K562 (cell line): ENCODE data around the gene FXN.

ENCODE experiments used
- MYNN ChIP-seq, 2 experiments: sonication (generic); formaldehyde crosslinking in 1 of 2; IDR thresholded peaks; 2 replicates each; pipeline versions ENCODE4 v1.5.0 to v1.6.1; 2016 to 2020; ENCODE audit warnings: antibody characterized with exemption in 1 of 2, missing genetic modification reagents in 1 of 2
- NCOA1 ChIP-seq: fragments of 450-650 bp; IDR thresholded peaks from 2 replicates; pipeline ENCODE4 v1.6.1; 2016; ENCODE audit warnings: low read depth
- NFIC ChIP-seq: fragments of 450-650 bp; IDR thresholded peaks from 2 replicates; pipeline ENCODE4 v1.6.1; 2017; ENCODE audit warnings: mild to moderate bottlenecking, inconsistent platforms
- POLR2A ChIP-seq: fragments of 450-650 bp; conservative IDR thresholded peaks from 2 replicates; pipeline ENCODE4 v1.6.1; 2016
- SP1 ChIP-seq: sonication (generic); formaldehyde crosslinking; IDR thresholded peaks from 2 replicates; pipeline ENCODE4 v1.8.1; 2022; ENCODE audit warnings: mild to moderate bottlenecking, missing genetic modification reagents
- TCFL5 ChIP-seq: fragments of 250-450 bp; sonication (Bioruptor Pico); conservative IDR thresholded peaks from 2 replicates; pipeline ENCODE4 v1.6.1; 2021; ENCODE audit warnings: mild to moderate bottlenecking, moderate library complexity, matching md5 sums
- ZNF184 ChIP-seq: sonication (generic); formaldehyde crosslinking; IDR thresholded peaks from 2 replicates; pipeline ENCODE4 v1.5.0; 2020; ENCODE audit warnings: missing genetic modification reagents
- TF ChIP-seq, protein P1 (sequence below): sonication (generic); formaldehyde crosslinking; IDR thresholded peaks from 2 replicates; pipeline ENCODE4 v1.9.0; 2022; ENCODE audit warnings: mild to moderate bottlenecking, missing genetic modification reagents
- TF ChIP-seq, protein P2 (sequence below), 2 experiments: fragments of 450-650 bp; formaldehyde crosslinking in 1 of 2; IDR thresholded peaks; 2 replicates each; pipeline versions ENCODE4 v1.4.0 to v1.6.1; 2014 to 2020; ENCODE audit warnings: mild to moderate bottlenecking in 2 of 2, borderline replicate concordance in 1 of 2, low read depth in 1 of 2
- TF ChIP-seq, protein P3 (sequence below), 3 experiments: IDR thresholded peaks in 2 of 3; conservative IDR thresholded peaks in 1 of 3; 2 replicates each; pipeline ENCODE4 v1.5.1; 2011 to 2012; ENCODE audit warnings: low read length in 3 of 3, mild to moderate bottlenecking in 3 of 3, control low read depth in 2 of 3, improper control_type of control experiment in 1 of 3, inconsistent platforms in 1 of 3, low read depth in 1 of 3, mixed read lengths in 1 of 3, moderate library complexity in 1 of 3; ENCODE audit not compliant: insufficient read depth in 2 of 3
- TF ChIP-seq, protein P4 (sequence below): fragments of 250-450 bp; sonication (Bioruptor Pico); IDR thresholded peaks from 2 replicates; pipeline ENCODE4 v1.8.0; 2022; ENCODE audit warnings: moderate library complexity, mild to moderate bottlenecking, inconsistent platforms
- TF ChIP-seq, protein P5 (sequence below): fragments of 450-650 bp; IDR thresholded peaks from one replicate; pipeline ENCODE4 v1.6.1; 2018; ENCODE audit warnings: mild to moderate bottlenecking, moderate library complexity; ENCODE audit not compliant: partially characterized antibody

DNA sequence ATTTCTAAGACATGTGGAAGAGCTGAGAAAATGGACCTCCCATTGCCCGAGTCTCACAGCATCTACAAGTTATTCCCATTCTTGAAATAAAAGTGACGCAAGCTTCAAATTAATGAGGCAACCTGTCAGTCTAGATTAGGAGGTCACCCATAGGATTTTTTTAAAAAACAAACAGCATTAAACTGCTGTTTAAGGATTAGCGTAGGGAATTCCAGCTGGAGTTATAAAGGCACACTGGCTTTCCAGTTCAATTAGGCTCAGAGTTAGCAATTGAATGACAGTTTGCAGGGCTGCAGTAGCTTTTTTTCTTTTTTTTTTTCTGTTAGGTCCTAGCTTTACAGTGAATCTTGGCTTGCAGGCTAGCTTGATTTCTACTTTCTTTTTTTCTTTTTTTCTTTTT, 37.9 kb upstream of the FXN start:
- TF ChIP-seq SP1 (CRISPR knock-in tag) (no peak), TCFL5 (no peak), MYNN (IDR thresholded peaks at IDR 0.05) (no peak), MYNN (CRISPR knock-in tag; IDR thresholded peaks at IDR 0.05) (no peak), POLR2A (no peak), NCOA1 (no peak), ZNF184 (CRISPR knock-in tag) (no peak), NFIC (no peak)
- TF ChIP-seq, protein P1, sequence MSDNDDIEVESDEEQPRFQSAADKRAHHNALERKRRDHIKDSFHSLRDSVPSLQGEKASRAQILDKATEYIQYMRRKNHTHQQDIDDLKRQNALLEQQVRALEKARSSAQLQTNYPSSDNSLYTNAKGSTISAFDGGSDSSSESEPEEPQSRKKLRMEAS (CRISPR knock-in tag), result no peak
- TF ChIP-seq, protein P2, sequence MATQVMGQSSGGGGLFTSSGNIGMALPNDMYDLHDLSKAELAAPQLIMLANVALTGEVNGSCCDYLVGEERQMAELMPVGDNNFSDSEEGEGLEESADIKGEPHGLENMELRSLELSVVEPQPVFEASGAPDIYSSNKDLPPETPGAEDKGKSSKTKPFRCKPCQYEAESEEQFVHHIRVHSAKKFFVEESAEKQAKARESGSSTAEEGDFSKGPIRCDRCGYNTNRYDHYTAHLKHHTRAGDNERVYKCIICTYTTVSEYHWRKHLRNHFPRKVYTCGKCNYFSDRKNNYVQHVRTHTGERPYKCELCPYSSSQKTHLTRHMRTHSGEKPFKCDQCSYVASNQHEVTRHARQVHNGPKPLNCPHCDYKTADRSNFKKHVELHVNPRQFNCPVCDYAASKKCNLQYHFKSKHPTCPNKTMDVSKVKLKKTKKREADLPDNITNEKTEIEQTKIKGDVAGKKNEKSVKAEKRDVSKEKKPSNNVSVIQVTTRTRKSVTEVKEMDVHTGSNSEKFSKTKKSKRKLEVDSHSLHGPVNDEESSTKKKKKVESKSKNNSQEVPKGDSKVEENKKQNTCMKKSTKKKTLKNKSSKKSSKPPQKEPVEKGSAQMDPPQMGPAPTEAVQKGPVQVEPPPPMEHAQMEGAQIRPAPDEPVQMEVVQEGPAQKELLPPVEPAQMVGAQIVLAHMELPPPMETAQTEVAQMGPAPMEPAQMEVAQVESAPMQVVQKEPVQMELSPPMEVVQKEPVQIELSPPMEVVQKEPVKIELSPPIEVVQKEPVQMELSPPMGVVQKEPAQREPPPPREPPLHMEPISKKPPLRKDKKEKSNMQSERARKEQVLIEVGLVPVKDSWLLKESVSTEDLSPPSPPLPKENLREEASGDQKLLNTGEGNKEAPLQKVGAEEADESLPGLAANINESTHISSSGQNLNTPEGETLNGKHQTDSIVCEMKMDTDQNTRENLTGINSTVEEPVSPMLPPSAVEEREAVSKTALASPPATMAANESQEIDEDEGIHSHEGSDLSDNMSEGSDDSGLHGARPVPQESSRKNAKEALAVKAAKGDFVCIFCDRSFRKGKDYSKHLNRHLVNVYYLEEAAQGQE (IDR thresholded peaks at IDR 0.05; ENCODE audit: borderline replicate concordance), result no peak
- TF ChIP-seq, protein P2 (CRISPR knock-in tag; IDR thresholded peaks at IDR 0.05; ENCODE audit: low read depth), result no peak
- TF ChIP-seq, protein P3, sequence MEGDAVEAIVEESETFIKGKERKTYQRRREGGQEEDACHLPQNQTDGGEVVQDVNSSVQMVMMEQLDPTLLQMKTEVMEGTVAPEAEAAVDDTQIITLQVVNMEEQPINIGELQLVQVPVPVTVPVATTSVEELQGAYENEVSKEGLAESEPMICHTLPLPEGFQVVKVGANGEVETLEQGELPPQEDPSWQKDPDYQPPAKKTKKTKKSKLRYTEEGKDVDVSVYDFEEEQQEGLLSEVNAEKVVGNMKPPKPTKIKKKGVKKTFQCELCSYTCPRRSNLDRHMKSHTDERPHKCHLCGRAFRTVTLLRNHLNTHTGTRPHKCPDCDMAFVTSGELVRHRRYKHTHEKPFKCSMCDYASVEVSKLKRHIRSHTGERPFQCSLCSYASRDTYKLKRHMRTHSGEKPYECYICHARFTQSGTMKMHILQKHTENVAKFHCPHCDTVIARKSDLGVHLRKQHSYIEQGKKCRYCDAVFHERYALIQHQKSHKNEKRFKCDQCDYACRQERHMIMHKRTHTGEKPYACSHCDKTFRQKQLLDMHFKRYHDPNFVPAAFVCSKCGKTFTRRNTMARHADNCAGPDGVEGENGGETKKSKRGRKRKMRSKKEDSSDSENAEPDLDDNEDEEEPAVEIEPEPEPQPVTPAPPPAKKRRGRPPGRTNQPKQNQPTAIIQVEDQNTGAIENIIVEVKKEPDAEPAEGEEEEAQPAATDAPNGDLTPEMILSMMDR (IDR thresholded peaks at IDR 0.05 in 2 of 3, conservative IDR thresholded peaks at IDR 0.05 in 1 of 3; ENCODE audit: insufficient read depth in 2 of 3, low read depth in 1 of 3, low read length in 3 of 3), result no peak
- TF ChIP-seq, protein P4, sequence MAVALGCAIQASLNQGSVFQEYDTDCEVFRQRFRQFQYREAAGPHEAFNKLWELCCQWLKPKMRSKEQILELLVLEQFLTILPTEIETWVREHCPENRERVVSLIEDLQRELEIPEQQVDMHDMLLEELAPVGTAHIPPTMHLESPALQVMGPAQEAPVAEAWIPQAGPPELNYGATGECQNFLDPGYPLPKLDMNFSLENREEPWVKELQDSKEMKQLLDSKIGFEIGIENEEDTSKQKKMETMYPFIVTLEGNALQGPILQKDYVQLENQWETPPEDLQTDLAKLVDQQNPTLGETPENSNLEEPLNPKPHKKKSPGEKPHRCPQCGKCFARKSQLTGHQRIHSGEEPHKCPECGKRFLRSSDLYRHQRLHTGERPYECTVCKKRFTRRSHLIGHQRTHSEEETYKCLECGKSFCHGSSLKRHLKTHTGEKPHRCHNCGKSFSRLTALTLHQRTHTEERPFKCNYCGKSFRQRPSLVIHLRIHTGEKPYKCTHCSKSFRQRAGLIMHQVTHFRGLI (CRISPR knock-in tag), result no peak
- TF ChIP-seq, protein P5, sequence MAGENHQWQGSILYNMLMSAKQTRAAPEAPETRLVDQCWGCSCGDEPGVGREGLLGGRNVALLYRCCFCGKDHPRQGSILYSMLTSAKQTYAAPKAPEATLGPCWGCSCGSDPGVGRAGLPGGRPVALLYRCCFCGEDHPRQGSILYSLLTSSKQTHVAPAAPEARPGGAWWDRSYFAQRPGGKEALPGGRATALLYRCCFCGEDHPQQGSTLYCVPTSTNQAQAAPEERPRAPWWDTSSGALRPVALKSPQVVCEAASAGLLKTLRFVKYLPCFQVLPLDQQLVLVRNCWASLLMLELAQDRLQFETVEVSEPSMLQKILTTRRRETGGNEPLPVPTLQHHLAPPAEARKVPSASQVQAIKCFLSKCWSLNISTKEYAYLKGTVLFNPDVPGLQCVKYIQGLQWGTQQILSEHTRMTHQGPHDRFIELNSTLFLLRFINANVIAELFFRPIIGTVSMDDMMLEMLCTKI, result no peak
